Endothelial cell of umbilical vein (primary cell): ENCODE data around the gene VPS45. TPM values are rescaled to one million over a fixed set of nuclear protein-coding genes. Genes with fewer than 3 reads are reported as not detected.
A peak's percentile ranks its signal among the peaks of the same experiment; 100 is the strongest.

Source experiments
- BruUV-seq: library from RNA; stranded (reverse); fragments of 400-500 nt; replicated peaks from 2 replicates; lab custom pipeline; 2021; lab: Mats Ljungman, UMichigan
- CTCF ChIA-PET: fragments of 300-600, 350-600 bp; sonication (Branson Sonifier 250); formaldehyde crosslinking; loops from one replicate; lab custom pipeline; 2021; ENCODE audit warnings: antibody characterized with exemption, inconsistent platforms; lab: Charles Lee
- POLR2A ChIA-PET: fragments of 300-600, 350-600 bp; sonication (Branson Sonifier 250); formaldehyde crosslinking; loops from one replicate; lab custom pipeline; 2021; ENCODE audit warnings: antibody characterized with exemption, inconsistent platforms; lab: Charles Lee
- DNase-seq: peaks from one replicate; pipeline ENCODE4 v3.0.0-alpha.2; 2011; ENCODE audit warnings: low read depth, low spot score
- FAIRE-seq: peaks from 2 replicates; lab custom pipeline; 2011; peaks lifted over from hg19 to GRCh38; lab: Jason Lieb, UNC
- H2AFZ ChIP-seq: 2 replicates; pipeline ENCODE4 v1.6.0; 2012; ENCODE audit warnings: low read depth, low read length, control low read depth, inconsistent platforms
- H3K27ac ChIP-seq: 2 replicates; pipeline ENCODE4 v1.5.1; 2011; ENCODE audit warnings: low read depth, mild to moderate bottlenecking, control low read depth, low read length, moderate library complexity; ENCODE audit not compliant: insufficient read depth
- H3K27me3 ChIP-seq, 2 experiments: 2 replicates each; pipeline versions ENCODE4 v1.6.0 to v1.6.1; 2011; ENCODE audit warnings: low read length in 2 of 2, mixed read lengths in 1 of 2; ENCODE audit not compliant: control insufficient read depth in 2 of 2, insufficient read depth in 2 of 2
- H3K36me3 ChIP-seq, 2 experiments: 2 replicates in 1 of 2; 3 replicates in 1 of 2; pipeline ENCODE4 v1.5.1; 2011; ENCODE audit warnings: low read length in 2 of 2, mild to moderate bottlenecking in 1 of 2, moderate library complexity in 1 of 2; ENCODE audit not compliant: control insufficient read depth in 2 of 2, insufficient read depth in 2 of 2; ENCODE audit errors: extremely low read depth in 1 of 2
- H3K4me1 ChIP-seq: 3 replicates; pipeline ENCODE4 v1.5.1; 2011; ENCODE audit warnings: mild to moderate bottlenecking, low read length; ENCODE audit not compliant: control insufficient read depth, insufficient read depth; ENCODE audit errors: extremely low read depth
- H3K4me2 ChIP-seq: 2 replicates; pipeline ENCODE4 v1.6.1; 2011; ENCODE audit warnings: low read length, control low read depth, mixed read lengths; ENCODE audit not compliant: insufficient read depth
- H3K4me3 ChIP-seq, 3 experiments: fragments of 200-600 bp in 1 of 3; sonication (generic), shearing (Covaris generic) in 1 of 3; replicated peaks in 1 of 3; 2 replicates each; pipeline ENCODE4 v1.5.1; 2011 to 2016; ENCODE audit warnings: control low read depth in 3 of 3, low read length in 3 of 3, mild to moderate bottlenecking in 2 of 3, inconsistent platforms in 1 of 3, low read depth in 1 of 3, moderate library complexity in 1 of 3; ENCODE audit not compliant: insufficient read depth in 1 of 3
- H3K79me2 ChIP-seq: 2 replicates; pipeline ENCODE4 v1.6.0; 2012; ENCODE audit warnings: low read length, inconsistent platforms; ENCODE audit not compliant: control insufficient read depth, insufficient read depth
- H3K9ac ChIP-seq: replicated peaks from 2 replicates; pipeline ENCODE3; 2011; ENCODE audit warnings: low read length, control low read depth; ENCODE audit not compliant: insufficient read depth; ENCODE audit errors: extremely low read depth
- H3K9me1 ChIP-seq: replicated peaks from 3 replicates; pipeline ENCODE4 v1.6.0; 2011; ENCODE audit warnings: mild to moderate bottlenecking, low read length; ENCODE audit not compliant: control insufficient read depth, insufficient read depth; ENCODE audit errors: extremely low read depth
- H3K9me3 ChIP-seq: replicated peaks from 2 replicates; pipeline ENCODE4 v1.5.1; 2012; ENCODE audit warnings: low read length, inconsistent platforms; ENCODE audit not compliant: control insufficient read depth, insufficient read depth
- H4K20me1 ChIP-seq: replicated peaks from 2 replicates; pipeline ENCODE3; 2011; ENCODE audit warnings: mild to moderate bottlenecking, low read length; ENCODE audit not compliant: control insufficient read depth, insufficient read depth; ENCODE audit errors: extremely low read depth
- FOS ChIP-seq: IDR thresholded peaks from 2 replicates; pipeline ENCODE4 v1.6.1; 2011; ENCODE audit warnings: mild to moderate bottlenecking, low read length, moderate library complexity, borderline replicate concordance; ENCODE audit not compliant: insufficient read depth
- POLR2A ChIP-seq: IDR thresholded peaks from 2 replicates; pipeline ENCODE4 v1.6.1; 2012; ENCODE audit warnings: low read depth, mild to moderate bottlenecking, control low read depth, low read length
- dilution Hi-C: fragments of 300-500 bp; cut with MboI; formaldehyde crosslinking; loops from one replicate; pipeline ENCODE4 v1.15.0; 2019; ENCODE audit warnings: low sequenced_read_pairs; ENCODE audit not compliant: extremely low pct_ligation_motif_present
- intact Hi-C: fragments of 100-400 bp; cut with micrococcal nuclease; formaldehyde crosslinking; loops from one replicate; pipeline ENCODE4 v1.10.0; 2022
- polyA plus RNA-seq, 4 experiments: library from polyadenylated mRNA; depleted of rRNA in 3 of 4; stranded (reverse) in 3 of 4; unstranded in 1 of 4; fragments of >200 nt; gene quantifications; 2 replicates each; pipeline versions ENCODE4 v1.2.1 to v1.2.3, GENCODE V29; 2011 to 2012; ENCODE audit warnings: missing spikeins in 1 of 4
- total RNA-seq: library from RNA; stranded (reverse); gene quantifications from 2 replicates; pipeline ENCODE4 v1.2.3, GENCODE V29; 2021
- TF ChIP-seq, protein P1 (sequence below), 2 donors: IDR thresholded peaks; 1 replicate in 1 of 2; 2 replicates in 1 of 2; pipeline ENCODE4 v1.5.1; 2011; ENCODE audit warnings: low read length in 2 of 2, mild to moderate bottlenecking in 2 of 2, moderate library complexity in 2 of 2, control low read depth in 1 of 2, inconsistent platforms in 1 of 2, low read depth in 1 of 2; ENCODE audit not compliant: insufficient read depth in 1 of 2; ENCODE audit errors: extremely low read depth in 1 of 2

The VPS45 gene
- total and polyA plus RNA-seq, 2 donors (not counting 3 experiments of a cell fraction or from before 2014, with no cell fraction given) = 24.8 to 43.7 TPM

DNA sequence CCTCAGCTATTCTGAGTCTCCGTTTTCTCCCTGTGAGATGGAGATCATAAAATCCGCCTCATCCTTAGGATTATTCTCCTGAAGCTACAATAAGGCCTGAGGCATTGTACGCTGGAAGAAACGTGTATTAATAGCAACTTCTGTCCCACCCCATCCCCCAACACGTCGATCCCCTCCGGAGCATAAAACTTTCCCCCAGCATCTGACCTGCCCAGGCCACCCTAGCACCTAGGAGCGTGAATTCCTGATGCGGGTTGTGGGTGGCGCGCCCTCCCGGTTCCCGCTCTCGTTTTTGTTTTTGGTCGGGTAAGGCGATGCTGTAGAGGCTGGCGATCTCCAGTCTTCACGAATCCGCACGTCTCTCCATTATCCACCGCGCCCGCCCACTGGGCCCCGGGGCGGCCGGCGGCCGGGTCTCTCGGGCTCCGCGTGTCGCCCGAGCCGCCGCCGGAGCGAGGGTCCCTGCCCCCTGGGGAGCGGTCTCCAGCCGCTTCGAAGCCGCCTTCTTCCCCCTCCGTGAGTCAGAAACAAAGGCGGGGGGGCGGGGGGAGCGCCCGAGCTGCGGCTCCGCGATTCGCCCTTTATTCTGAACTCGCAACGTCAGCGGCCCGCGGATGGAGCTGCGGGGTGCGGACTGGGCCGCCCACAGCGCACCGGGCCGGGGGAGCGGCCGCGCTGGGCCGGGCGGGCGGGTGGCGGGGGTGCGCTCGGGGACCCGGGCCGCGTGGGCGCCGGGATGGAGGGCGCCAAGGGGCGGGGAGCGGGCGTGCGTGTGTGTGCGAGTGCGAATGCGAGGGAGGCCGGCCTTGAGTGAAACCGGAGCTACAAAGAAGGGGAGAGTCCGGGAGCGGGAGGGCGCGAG, 81.9 kb downstream of the VPS45 start, which contains the start of gene PLEKHO1:
Gene PLEKHO1 (plus strand): TSS at position 646 of the 862 bp plus-strand sequence. CDS start 342 bp downstream, outside the sequence.
- DNase-seq = peak; percentile 88
- H3K9me1 ChIP-seq = no peaks in the 10 kb centered on the region
- no peaks in the 10 kb centered on the region for H3K27me3 ChIP-seq
- TF ChIP-seq POLR2A (peak; percentile 8), FOS (peak; percentile 72)
- TF ChIP-seq, protein P1, sequence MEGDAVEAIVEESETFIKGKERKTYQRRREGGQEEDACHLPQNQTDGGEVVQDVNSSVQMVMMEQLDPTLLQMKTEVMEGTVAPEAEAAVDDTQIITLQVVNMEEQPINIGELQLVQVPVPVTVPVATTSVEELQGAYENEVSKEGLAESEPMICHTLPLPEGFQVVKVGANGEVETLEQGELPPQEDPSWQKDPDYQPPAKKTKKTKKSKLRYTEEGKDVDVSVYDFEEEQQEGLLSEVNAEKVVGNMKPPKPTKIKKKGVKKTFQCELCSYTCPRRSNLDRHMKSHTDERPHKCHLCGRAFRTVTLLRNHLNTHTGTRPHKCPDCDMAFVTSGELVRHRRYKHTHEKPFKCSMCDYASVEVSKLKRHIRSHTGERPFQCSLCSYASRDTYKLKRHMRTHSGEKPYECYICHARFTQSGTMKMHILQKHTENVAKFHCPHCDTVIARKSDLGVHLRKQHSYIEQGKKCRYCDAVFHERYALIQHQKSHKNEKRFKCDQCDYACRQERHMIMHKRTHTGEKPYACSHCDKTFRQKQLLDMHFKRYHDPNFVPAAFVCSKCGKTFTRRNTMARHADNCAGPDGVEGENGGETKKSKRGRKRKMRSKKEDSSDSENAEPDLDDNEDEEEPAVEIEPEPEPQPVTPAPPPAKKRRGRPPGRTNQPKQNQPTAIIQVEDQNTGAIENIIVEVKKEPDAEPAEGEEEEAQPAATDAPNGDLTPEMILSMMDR (IDR thresholded peaks at IDR 0.05; ENCODE audit: extremely low read depth in 1 of 2, insufficient read depth in 1 of 2, low read depth in 1 of 2, low read length in 2 of 2) = no peak
- H2AFZ ChIP-seq = peak within 1 kb of the TSS; percentile 79
- H3K9me3 ChIP-seq = no peaks in the 10 kb centered on the region
- H3K79me2 ChIP-seq = peaks cover 22% of the 10 kb centered on the region
- no peaks in the 10 kb centered on the region for H4K20me1 ChIP-seq
- peak within 1 kb of the TSS; percentile 92 for H3K9ac ChIP-seq
- peaks cover 42% of the 10 kb centered on the region for H3K4me1 ChIP-seq
- peak; percentile 70 for FAIRE-seq
- intact Hi-C loops = loop anchor here (5.0 kb wide), 1 partner anchor 37 kb away; no protein-coding TSS in a partner anchor
- no TSS peak for BruUV-seq
- peak within 1 kb of the TSS; percentile 95 for H3K4me2 ChIP-seq
- CTCF ChIA-PET = interaction anchor here (0.7 to 5.5 kb wide), 9 partner anchors 8 to 76 kb away, joined by 3 to 34 read pairs (median 7); no protein-coding TSS in a partner anchor
- peak within 1 kb of the TSS; percentile 89 to 96 (median 95) for H3K4me3 ChIP-seq
- POLR2A ChIA-PET = interaction anchor here (1.3 kb wide), 2 partner anchors 9 to 13 kb away, joined by 7 to 11 read pairs; no protein-coding TSS in a partner anchor
- dilution Hi-C loops = no loop called here
- peak within 1 kb of the TSS; percentile 87 for H3K27ac ChIP-seq
- H3K36me3 ChIP-seq = peaks cover 6% of the 10 kb centered on the region in 2 experiments
